HEK293 (cell line): ENCODE measurements around the gene STX4.
A peak's percentile ranks its signal among the peaks of the same experiment; 100 is the strongest.

Source experiments
- CTCF ChIA-PET: fragments of 350-600 bp; formaldehyde crosslinking; extraction: SDS; loops from one replicate; lab custom pipeline; 2021; ENCODE audit warnings: antibody characterized with exemption; lab: Yijun Ruan, JAX
- POLR2A ChIA-PET: fragments of 300-600 bp; formaldehyde crosslinking; extraction: SDS; loops from one replicate; lab custom pipeline; 2020; ENCODE audit warnings: antibody characterized with exemption, inconsistent platforms; lab: Yijun Ruan, JAX
- H3K27ac ChIP-seq: fragments of 200-500 bp; sonication (Bioruptor generic); 2 replicates; pipeline ENCODE4 v1.5.1; 2014; ENCODE audit warnings: low read depth, low read length, control low read depth, inconsistent platforms; ENCODE audit errors: extremely low read depth
- H3K36me3 ChIP-seq, 2 experiments: fragments of 200-500 bp in 1 of 2; sonication (Bioruptor generic) in 1 of 2; 1 replicate in 1 of 2; 2 replicates in 1 of 2; pipeline ENCODE4 v1.5.1; 2014 to 2017; ENCODE audit warnings: inconsistent platforms in 2 of 2, low read length in 2 of 2; ENCODE audit not compliant: control insufficient read depth in 2 of 2, insufficient read depth in 1 of 2
- H3K4me1 ChIP-seq: fragments of 200-500 bp; sonication (Bioruptor generic); 2 replicates; pipeline ENCODE4 v1.5.1; 2014; ENCODE audit warnings: mild to moderate bottlenecking, low read length, inconsistent platforms; ENCODE audit not compliant: control insufficient read depth, insufficient read depth
- H3K4me3 ChIP-seq: 2 replicates; pipeline ENCODE4 v1.5.1; 2011; ENCODE audit warnings: low read depth, mild to moderate bottlenecking, control low read depth, low read length, moderate library complexity
- H3K9me3 ChIP-seq: fragments of 200-500 bp; sonication (Bioruptor generic); 2 replicates; pipeline ENCODE4 v1.5.1; 2014; ENCODE audit warnings: low read depth, low read length, inconsistent platforms; ENCODE audit not compliant: control insufficient read depth, insufficient read depth
- GLIS2 ChIP-seq: fragments of 450-650 bp; formaldehyde crosslinking; IDR thresholded peaks from 2 replicates; pipeline ENCODE4 v1.5.1; 2016; ENCODE audit warnings: missing biosample characterization, missing genetic modification characterization
- HIC1 ChIP-seq: fragments of 450-650 bp; formaldehyde crosslinking; IDR thresholded peaks from 2 replicates; pipeline ENCODE4 v1.5.1; 2016; ENCODE audit warnings: missing biosample characterization, missing genetic modification characterization
- PRDM1 ChIP-seq: fragments of 450-650 bp; formaldehyde crosslinking; IDR thresholded peaks from 2 replicates; pipeline ENCODE4; 2016; ENCODE audit warnings: missing biosample characterization, missing genetic modification characterization
- YY1 ChIP-seq: fragments of 450-650 bp; formaldehyde crosslinking; IDR thresholded peaks from 2 replicates; pipeline ENCODE4 v1.5.1; 2018; ENCODE audit warnings: missing biosample characterization, missing genetic modification characterization
- ZBTB1 ChIP-seq: fragments of 450-650 bp; formaldehyde crosslinking; IDR thresholded peaks from 2 replicates; pipeline ENCODE4 v1.5.1; 2016; ENCODE audit warnings: missing biosample characterization, missing genetic modification characterization
- ZBTB44 ChIP-seq: fragments of 450-650 bp; IDR thresholded peaks from 2 replicates; pipeline ENCODE4 v1.5.1; 2018; ENCODE audit warnings: missing biosample characterization, mild to moderate bottlenecking, missing genetic modification characterization
- ZFP41 ChIP-seq: fragments of 450-650 bp; formaldehyde crosslinking; IDR thresholded peaks from 2 replicates; pipeline ENCODE4 v1.5.1; 2016; ENCODE audit warnings: missing biosample characterization, missing genetic modification characterization, borderline replicate concordance
- ZFP69B ChIP-seq: fragments of 450-650 bp; formaldehyde crosslinking; IDR thresholded peaks from 2 replicates; pipeline ENCODE4 v1.5.1; 2016; ENCODE audit warnings: missing biosample characterization, missing genetic modification characterization
- ZNF121 ChIP-seq: fragments of 450-650 bp; formaldehyde crosslinking; IDR thresholded peaks from 2 replicates; pipeline ENCODE4 v1.5.1; 2016; ENCODE audit warnings: missing biosample characterization, missing genetic modification characterization
- ZNF138 ChIP-seq: fragments of 450-650 bp; formaldehyde crosslinking; IDR thresholded peaks from 2 replicates; pipeline ENCODE4 v1.5.1; 2016; ENCODE audit warnings: missing biosample characterization, missing genetic modification characterization, borderline replicate concordance
- ZNF16 ChIP-seq: fragments of 450-650 bp; formaldehyde crosslinking; IDR thresholded peaks from 2 replicates; pipeline ENCODE4 v1.5.1; 2016; ENCODE audit warnings: low read depth, missing biosample characterization, missing genetic modification characterization
- ZNF214 ChIP-seq: fragments of 450-650 bp; formaldehyde crosslinking; IDR thresholded peaks from 2 replicates; pipeline ENCODE4 v1.5.1; 2017; ENCODE audit warnings: missing biosample characterization, mild to moderate bottlenecking, missing genetic modification characterization, borderline replicate concordance
- ZNF335 ChIP-seq: fragments of 450-650 bp; formaldehyde crosslinking; conservative IDR thresholded peaks from 2 replicates; pipeline ENCODE4 v1.5.1; 2016; ENCODE audit warnings: missing biosample characterization, missing genetic modification characterization
- ZNF341 ChIP-seq: fragments of 450-650 bp; formaldehyde crosslinking; IDR thresholded peaks from 2 replicates; pipeline ENCODE4; 2016; ENCODE audit warnings: low read depth, missing biosample characterization, missing genetic modification characterization
- ZNF560 ChIP-seq: fragments of 450-650 bp; formaldehyde crosslinking; IDR thresholded peaks from 2 replicates; pipeline ENCODE4 v1.5.1; 2017; ENCODE audit warnings: missing biosample characterization, missing genetic modification characterization, borderline replicate concordance
- ZNF596 ChIP-seq: fragments of 450-650 bp; IDR thresholded peaks from 2 replicates; pipeline ENCODE4 v1.5.0; 2018; ENCODE audit warnings: missing biosample characterization, mild to moderate bottlenecking, missing genetic modification characterization, moderate library complexity
- ZNF600 ChIP-seq: fragments of 450-650 bp; formaldehyde crosslinking; IDR thresholded peaks from 2 replicates; pipeline ENCODE4 v1.5.1; 2016; ENCODE audit warnings: missing biosample characterization, missing genetic modification characterization
- ZNF621 ChIP-seq: fragments of 450-650 bp; formaldehyde crosslinking; IDR thresholded peaks from 2 replicates; pipeline ENCODE4 v1.5.1; 2017; ENCODE audit warnings: missing biosample characterization, missing genetic modification characterization
- ZNF768 ChIP-seq: fragments of 450-650 bp; formaldehyde crosslinking; IDR thresholded peaks from 2 replicates; pipeline ENCODE4 v1.5.1; 2018; ENCODE audit warnings: missing biosample characterization, mild to moderate bottlenecking, missing genetic modification characterization
- ZNF792 ChIP-seq: fragments of 450-650 bp; formaldehyde crosslinking; IDR thresholded peaks from 2 replicates; pipeline ENCODE4 v1.5.1; 2016; ENCODE audit warnings: missing biosample characterization, missing genetic modification characterization
- TF ChIP-seq, protein P1 (sequence below): fragments of 450-650 bp; formaldehyde crosslinking; IDR thresholded peaks from 2 replicates; pipeline ENCODE4 v1.5.1; 2016; ENCODE audit warnings: missing biosample characterization, missing genetic modification characterization, low read depth
- TF ChIP-seq, protein P2 (sequence below): fragments of 450-650 bp; formaldehyde crosslinking; IDR thresholded peaks from 2 replicates; pipeline ENCODE4 v1.5.1; 2016; ENCODE audit warnings: missing biosample characterization, missing genetic modification characterization

The STX4 gene

DNA sequence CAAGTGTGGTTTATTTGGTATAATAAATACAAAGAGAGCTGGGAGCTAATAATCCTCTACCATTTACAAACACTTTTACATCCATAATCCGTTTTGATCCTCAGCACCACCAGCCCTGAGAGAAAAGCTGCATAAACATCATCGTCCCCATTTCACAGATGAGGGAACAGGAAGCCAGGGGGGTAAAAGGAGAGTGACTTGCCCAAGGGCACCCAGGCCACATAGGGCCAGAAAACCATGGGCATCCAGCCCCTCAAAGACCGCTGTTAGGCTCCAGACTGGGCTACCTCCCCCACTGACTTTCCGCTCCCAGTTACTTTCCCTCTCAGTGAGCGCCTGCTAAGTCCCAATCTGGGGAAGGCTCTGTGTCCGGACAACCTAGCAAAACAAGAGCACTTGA lies 29.6 kb upstream of the STX4 start:
- CTCF ChIA-PET = no interaction called here
- no peaks in the 10 kb centered on the region; the same call in 1 of the 2 replicates for H3K4me1 ChIP-seq
- no peaks in the 10 kb centered on the region for H3K9me3 ChIP-seq
- no peak overlapping the region for H3K27ac ChIP-seq
- no peak for TF ChIP-seq ZNF341 (tag by site-specific recombination)
- 0 out of 2 replicates have a peak, but pooled peaks have one; percentile 10 for TF ChIP-seq PRDM1 (tag by site-specific recombination)
- H3K36me3 ChIP-seq = no peaks in the 10 kb centered on the region
- H3K4me3 ChIP-seq = no peak overlapping the region
- POLR2A ChIA-PET = interaction anchor here (0.7 kb wide), 1 partner anchor 13 kb away, joined by 3 read pairs; no protein-coding TSS in a partner anchor

GRCh38 chr16:31004658-31005057 lies 28.7 kb upstream of the STX4 start:
- ChIA-PET POLR2A (interaction anchor here (0.7 kb wide), 1 partner anchor 12 kb away, joined by 3 read pairs; no protein-coding TSS in a partner anchor), CTCF (interaction anchor here (1.6 kb wide), 1 partner anchor 20 kb away, joined by 8 read pairs; the partner anchor contains the start of gene HSD3B7)

GRCh38 chr16:31005350-31006085 lies 27.8 kb upstream of the STX4 start:
- no peak overlapping the region for H3K27ac ChIP-seq
- no peaks in the 10 kb centered on the region for H3K9me3 ChIP-seq
- no peaks in the 10 kb centered on the region for H3K4me1 ChIP-seq
- H3K36me3 ChIP-seq = no peaks in the 10 kb centered on the region
- ChIA-PET POLR2A (no interaction called here), CTCF (interaction anchor here (0.6 to 1.6 kb wide), 2 partner anchors 10 to 21 kb away, joined by 4 to 8 read pairs; partner anchors contain the start of gene HSD3B7)
- H3K4me3 ChIP-seq = no peak overlapping the region
- TF ChIP-seq ZNF121 (tag by site-specific recombination) (peak; percentile 82), ZNF138 (no peak), PRDM1 (tag by site-specific recombination) (no peak), ZNF621 (no peak), GLIS2 (tag by site-specific recombination) (no peak), ZNF335 (tag by site-specific recombination) (no peak), ZNF768 (peak; percentile 49; the same call in 1 of the 2 replicates), ZNF600 (0 out of 2 replicates have a peak, but pooled peaks have one; percentile 3), ZBTB1 (tag by site-specific recombination) (no peak), YY1 (tag by site-specific recombination) (no peak), ZFP69B (no peak), ZNF560 (no peak), ZNF214 (tag by site-specific recombination) (no peak), ZNF16 (tag by site-specific recombination) (no peak), ZBTB44 (tag by site-specific recombination) (no peak)
- TF ChIP-seq, protein P1, sequence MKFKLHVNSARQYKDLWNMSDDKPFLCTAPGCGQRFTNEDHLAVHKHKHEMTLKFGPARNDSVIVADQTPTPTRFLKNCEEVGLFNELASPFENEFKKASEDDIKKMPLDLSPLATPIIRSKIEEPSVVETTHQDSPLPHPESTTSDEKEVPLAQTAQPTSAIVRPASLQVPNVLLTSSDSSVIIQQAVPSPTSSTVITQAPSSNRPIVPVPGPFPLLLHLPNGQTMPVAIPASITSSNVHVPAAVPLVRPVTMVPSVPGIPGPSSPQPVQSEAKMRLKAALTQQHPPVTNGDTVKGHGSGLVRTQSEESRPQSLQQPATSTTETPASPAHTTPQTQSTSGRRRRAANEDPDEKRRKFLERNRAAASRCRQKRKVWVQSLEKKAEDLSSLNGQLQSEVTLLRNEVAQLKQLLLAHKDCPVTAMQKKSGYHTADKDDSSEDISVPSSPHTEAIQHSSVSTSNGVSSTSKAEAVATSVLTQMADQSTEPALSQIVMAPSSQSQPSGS (tag by site-specific recombination) = no peak
- TF ChIP-seq, protein P2, sequence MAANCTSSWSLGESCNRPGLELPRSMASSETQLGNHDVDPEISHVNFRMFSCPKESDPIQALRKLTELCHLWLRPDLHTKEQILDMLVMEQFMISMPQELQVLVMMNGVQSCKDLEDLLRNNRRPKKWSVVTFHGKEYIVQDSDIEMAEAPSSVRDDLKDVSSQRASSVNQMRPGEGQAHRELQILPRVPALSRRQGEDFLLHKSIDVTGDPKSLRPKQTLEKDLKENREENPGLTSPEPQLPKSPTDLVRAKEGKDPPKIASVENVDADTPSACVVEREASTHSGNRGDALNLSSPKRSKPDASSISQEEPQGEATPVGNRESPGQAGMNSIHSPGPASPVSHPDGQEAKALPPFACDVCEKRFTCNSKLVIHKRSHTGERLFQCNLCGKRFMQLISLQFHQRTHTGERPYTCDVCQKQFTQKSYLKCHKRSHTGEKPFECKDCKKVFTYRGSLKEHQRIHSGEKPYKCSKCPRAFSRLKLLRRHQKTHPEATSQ (tag by site-specific recombination) = no peak

More at GRCh38 chr16:31004658-31005057, 28.7 kb upstream of the STX4 start:
- H3K27ac ChIP-seq = no peak overlapping the region
- no peak overlapping the region for H3K4me3 ChIP-seq
- H3K36me3 ChIP-seq = no peaks in the 10 kb centered on the region
- no peaks in the 10 kb centered on the region for H3K9me3 ChIP-seq
- TF ChIP-seq ZNF792 (tag by site-specific recombination) = no peak
- TF ChIP-seq ZNF768 = peak; percentile 77; the same call in 1 of the 2 replicates
- TF ChIP-seq ZNF596 (tag by site-specific recombination) = no peak
- TF ChIP-seq ZFP41 (tag by site-specific recombination) = no peak
- TF ChIP-seq HIC1 (tag by site-specific recombination) = no peak
- no peaks in the 10 kb centered on the region for H3K4me1 ChIP-seq
